Trophoblast cell (in vitro differentiated cells and primary cell): ENCODE data around the gene GNAT2.

Source experiments
- DNase-seq, 2 donors: peaks; one replicate each; pipeline ENCODE4 v3.0.0-alpha.2; 2016
- H2AFZ ChIP-seq: 2 replicates; pipeline ENCODE4 v1.6.1; 2013; ENCODE audit warnings: low read length, moderate library complexity, mild to moderate bottlenecking; ENCODE audit not compliant: insufficient read depth, poor library complexity
- H2AK5ac ChIP-seq: 2 replicates; pipeline ENCODE4 v1.6.1; 2013; ENCODE audit warnings: mild to moderate bottlenecking, low read length
- H2BK120ac ChIP-seq: 2 replicates; pipeline ENCODE4 v1.6.1; 2013; ENCODE audit warnings: low read length, mild to moderate bottlenecking, moderate library complexity; ENCODE audit not compliant: insufficient read depth, poor library complexity
- H2BK12ac ChIP-seq: 2 replicates; pipeline ENCODE4 v1.6.1; 2013; ENCODE audit warnings: mild to moderate bottlenecking, low read length, moderate library complexity
- H2BK5ac ChIP-seq: 2 replicates; pipeline ENCODE4 v1.6.1; 2013; ENCODE audit warnings: low read length, low read depth, moderate library complexity, mild to moderate bottlenecking; ENCODE audit not compliant: poor library complexity
- H3K14ac ChIP-seq: 2 replicates; pipeline ENCODE4 v1.6.1; 2013; ENCODE audit warnings: mild to moderate bottlenecking, low read length
- H3K18ac ChIP-seq: 2 replicates; pipeline ENCODE4 v1.6.1; 2013; ENCODE audit warnings: mild to moderate bottlenecking, low read length
- H3K23ac ChIP-seq: 2 replicates; pipeline ENCODE4 v1.6.1; 2013; ENCODE audit warnings: low read length
- H3K27ac ChIP-seq: 2 replicates; pipeline ENCODE4 v1.5.1; 2013; ENCODE audit warnings: low read depth, mild to moderate bottlenecking, inconsistent platforms, low read length, moderate library complexity
- H3K27me3 ChIP-seq: 2 replicates; pipeline ENCODE4 v1.6.1; 2013; ENCODE audit warnings: inconsistent platforms, mild to moderate bottlenecking, low read length, moderate library complexity; ENCODE audit not compliant: insufficient read depth
- H3K36me3 ChIP-seq, 2 experiments: 1 replicate in 1 of 2; 2 replicates in 1 of 2; pipeline ENCODE4 v1.6.1; 2013; ENCODE audit warnings: low read length in 2 of 2, mild to moderate bottlenecking in 2 of 2, moderate library complexity in 1 of 2; ENCODE audit not compliant: insufficient read depth in 2 of 2, control insufficient read depth in 1 of 2
- H3K4ac ChIP-seq: 2 replicates; pipeline ENCODE4 v1.6.1; 2013; ENCODE audit warnings: low read depth, mild to moderate bottlenecking, low read length, moderate library complexity
- H3K4me1 ChIP-seq, 2 experiments: 1 replicate in 1 of 2; 2 replicates in 1 of 2; pipeline ENCODE4 v1.6.1; 2013; ENCODE audit warnings: low read length in 2 of 2, mild to moderate bottlenecking in 2 of 2, moderate library complexity in 1 of 2; ENCODE audit not compliant: insufficient read depth in 2 of 2, control insufficient read depth in 1 of 2
- H3K4me2 ChIP-seq: 2 replicates; pipeline ENCODE4 v1.6.1; 2013; ENCODE audit warnings: inconsistent platforms, mild to moderate bottlenecking, low read length, moderate library complexity
- H3K4me3 ChIP-seq: 2 replicates; pipeline ENCODE4 v1.5.1; 2013; ENCODE audit warnings: mild to moderate bottlenecking, low read depth, low read length, inconsistent platforms
- H3K79me1 ChIP-seq: one replicate; pipeline ENCODE4 v1.6.1; 2013; ENCODE audit warnings: low read length
- H3K79me2 ChIP-seq: 2 replicates; pipeline ENCODE4 v1.6.1; 2013; ENCODE audit warnings: low read length, mild to moderate bottlenecking; ENCODE audit not compliant: control insufficient read depth, insufficient read depth, poor library complexity
- H3K9ac ChIP-seq: 2 replicates; pipeline ENCODE4 v1.6.1; 2013; ENCODE audit warnings: mild to moderate bottlenecking, low read length
- H3K9me3 ChIP-seq: 2 replicates; pipeline ENCODE4 v1.6.1; 2013; ENCODE audit warnings: low read depth, mild to moderate bottlenecking, control low read depth, inconsistent platforms, low read length; ENCODE audit not compliant: insufficient read depth
- H4K12ac ChIP-seq: 2 replicates; pipeline ENCODE4 v1.6.1; 2013; ENCODE audit warnings: low read depth, mild to moderate bottlenecking, low read length, moderate library complexity
- H4K8ac ChIP-seq: 2 replicates; pipeline ENCODE4 v1.6.1; 2013; ENCODE audit warnings: low read depth, mild to moderate bottlenecking, low read length, moderate library complexity
- H4K91ac ChIP-seq: one replicate; pipeline ENCODE4 v1.6.1; 2013; ENCODE audit warnings: low read depth, mild to moderate bottlenecking, low read length, moderate library complexity
- WGBS: extraction: QIAGEN DNeasy Blood & Tissue Kit; methylation state at CpG from one replicate; pipeline ENCODE4 v1.1.7; 2013; ENCODE audit warnings: missing lambda C conversion rate; ENCODE audit not compliant: insufficient read length, insufficient coverage; ENCODE audit errors: extremely low coverage; 5-methylcytosine and 5-hydroxymethylcytosine counted together

Gene GNAT2

GRCh38 chr1:109584766-109585165 lies 34.6 kb downstream of the GNAT2 start:
- Histone ChIP-seq H2BK12ac (no peak overlapping the region), H4K8ac (no peak overlapping the region), H3K23ac (no peak overlapping the region), H4K12ac (no peak overlapping the region), H3K79me1 (no peaks in the 10 kb centered on the region), H3K9me3 (no peaks in the 10 kb centered on the region), H3K79me2 (no peaks in the 10 kb centered on the region), H3K4me3 (no peak overlapping the region), H4K91ac (no peak overlapping the region), H3K36me3 (peaks cover 13 to 14% of the 10 kb centered on the region in 2 experiments), H2BK5ac (no peak overlapping the region), H3K27ac (no peak overlapping the region), H3K4ac (no peak overlapping the region), H3K4me2 (no peak overlapping the region), H3K4me1 (peaks cover 0 to 1% of the 10 kb centered on the region in 2 experiments), H2BK120ac (no peak overlapping the region), H3K14ac (no peak overlapping the region), H2AK5ac (no peak overlapping the region), H2AFZ (no peak overlapping the region), H3K9ac (no peak overlapping the region), H3K18ac (no peak overlapping the region), H3K27me3 (no peaks in the 10 kb centered on the region)
- no CpG with 5 or more reads among the region's 1 CpG for WGBS
- no peak for DNase-seq

GRCh38 chr1:109582021-109582420 lies 37.4 kb downstream of the GNAT2 start:
- Histone ChIP-seq H4K91ac (no peak overlapping the region), H2BK120ac (no peak overlapping the region), H3K9ac (no peak overlapping the region), H4K8ac (no peak overlapping the region), H2AK5ac (no peak overlapping the region), H3K36me3 (peaks cover 9 to 14% of the 10 kb centered on the region in 2 experiments), H2BK12ac (no peak overlapping the region), H2BK5ac (no peak overlapping the region), H3K4me3 (no peak overlapping the region), H3K18ac (no peak overlapping the region), H4K12ac (no peak overlapping the region), H3K4ac (no peak overlapping the region), H3K79me2 (no peaks in the 10 kb centered on the region), H3K23ac (no peak overlapping the region), H3K27me3 (no peaks in the 10 kb centered on the region), H3K79me1 (no peaks in the 10 kb centered on the region), H3K4me1 (peaks cover 0 to 1% of the 10 kb centered on the region in 2 experiments), H3K4me2 (no peak overlapping the region), H2AFZ (no peak overlapping the region), H3K9me3 (no peaks in the 10 kb centered on the region), H3K27ac (no peak overlapping the region), H3K14ac (no peak overlapping the region)
- peak; percentile 51 to 66 for DNase-seq
- WGBS, result no CpG with 5 or more reads among the region's 2 CpGs

GRCh38 chr1:109579491-109579890 lies 39.9 kb downstream of the GNAT2 start:
- H3K18ac ChIP-seq, result no peak overlapping the region
- no peak overlapping the region for H3K4ac ChIP-seq
- H2BK120ac ChIP-seq, result no peak overlapping the region
- no peak overlapping the region for H3K27ac ChIP-seq
- H3K36me3 ChIP-seq, result peaks cover 12 to 17% of the 10 kb centered on the region in 2 experiments
- no peak overlapping the region for H4K12ac ChIP-seq
- H4K91ac ChIP-seq, result no peak overlapping the region
- no peak overlapping the region for H2AK5ac ChIP-seq
- H3K79me1 ChIP-seq, result no peaks in the 10 kb centered on the region
- no peak overlapping the region for H3K23ac ChIP-seq
- H3K4me1 ChIP-seq, result peaks cover 0 to 1% of the 10 kb centered on the region in 2 experiments
- H2BK5ac ChIP-seq, result no peak overlapping the region
- H3K27me3 ChIP-seq, result no peaks in the 10 kb centered on the region
- H3K79me2 ChIP-seq, result no peaks in the 10 kb centered on the region
- H2AFZ ChIP-seq, result no peak overlapping the region
- no CpG with 5 or more reads among the region's 1 CpG for WGBS
- H3K4me3 ChIP-seq, result no peak overlapping the region
- no peak overlapping the region for H2BK12ac ChIP-seq
- H3K4me2 ChIP-seq, result no peak overlapping the region
- H4K8ac ChIP-seq, result no peak overlapping the region
- no peak overlapping the region for H3K9ac ChIP-seq
- no peak for DNase-seq
- H3K14ac ChIP-seq, result no peak overlapping the region
- no peaks in the 10 kb centered on the region for H3K9me3 ChIP-seq

- Histone ChIP-seq H3K18ac (no peak overlapping the region), H3K27ac (no peak overlapping the region), H4K12ac (no peak overlapping the region), H2AFZ (no peak overlapping the region), H3K27me3 (no peaks in the 10 kb centered on the region), H3K4me3 (no peak overlapping the region), H3K9ac (no peak overlapping the region), H3K36me3 (peaks cover 12 to 17% of the 10 kb centered on the region in 2 experiments), H4K91ac (no peak overlapping the region), H3K79me1 (no peaks in the 10 kb centered on the region), H4K8ac (no peak overlapping the region), H3K4me2 (no peak overlapping the region), H3K4ac (no peak overlapping the region), H3K79me2 (no peaks in the 10 kb centered on the region), H2AK5ac (no peak overlapping the region), H3K14ac (no peak overlapping the region), H2BK120ac (no peak overlapping the region), H3K4me1 (peaks cover 0 to 1% of the 10 kb centered on the region in 2 experiments), H2BK12ac (no peak overlapping the region), H3K23ac (no peak overlapping the region), H2BK5ac (no peak overlapping the region), H3K9me3 (no peaks in the 10 kb centered on the region)
- WGBS, result no CpG with 5 or more reads among the region's 3 CpGs
- no peak for DNase-seq
Observed at GRCh38 chr1:109578947-109579443, 40.4 kb downstream of the GNAT2 start.
